ENCODE results near the gene STARD5. TPM values are rescaled to one million over a fixed set of nuclear protein-coding genes. Genes with fewer than 3 reads are reported as not detected.
"Not testable (repeated sequence)": the region's sequence is repeated elsewhere in the genome, so short reads cannot be mapped to it uniquely, and the experiment has no call there.

STARD5 gene
- 1 to 10 TPM; 6.2 to 7.7 TPM for total RNA-seq

- no peaks in the 10 kb centered on the region for H3K27me3 Mint-ChIP-seq
- peaks cover 36% of the 10 kb centered on the region for H3K4me1 Mint-ChIP-seq
- peak within 1 kb of the TSS; percentile 97 for H3K4me3 Mint-ChIP-seq
- peak within 1 kb of the TSS; percentile 93 for H3K27ac Mint-ChIP-seq
- peak; percentile 98 for DNase-seq
- H3K9me3 Mint-ChIP-seq: no peaks in the 10 kb centered on the region
- H3K36me3 Mint-ChIP-seq: peaks cover 2% of the 10 kb centered on the region
Measured at GRCh38 chr15:81323944-81324881, at the start of gene STARD5. Gene STARD5 (minus strand): TSS chr15:81324141. CDS start chr15:81324099, 42 bp downstream.

GRCh38 chr15:81373176-81373575 lies 49.2 kb upstream of the STARD5 start:
- H3K9me3 Mint-ChIP-seq: no peaks in the 10 kb centered on the region
- H3K27me3 Mint-ChIP-seq: no peaks in the 10 kb centered on the region
- H3K4me1 Mint-ChIP-seq: no peaks in the 10 kb centered on the region
- no peaks in the 10 kb centered on the region for H3K36me3 Mint-ChIP-seq
- H3K4me3 Mint-ChIP-seq: no peak overlapping the region
- no peak overlapping the region for H3K27ac Mint-ChIP-seq
- no peak for DNase-seq

- Mint-ChIP-seq H3K4me1 (no peaks in the 10 kb centered on the region), H3K4me3 (no peak overlapping the region), H3K27ac (no peak overlapping the region), H3K9me3 (no peaks in the 10 kb centered on the region), H3K36me3 (no peaks in the 10 kb centered on the region), H3K27me3 (no peaks in the 10 kb centered on the region)
- DNase-seq: no peak
Measured at GRCh38 chr15:81372575-81372974, 48.6 kb upstream of the STARD5 start.

- peaks cover 1% of the 10 kb centered on the region for H3K36me3 Mint-ChIP-seq
- no peaks in the 10 kb centered on the region for H3K27me3 Mint-ChIP-seq
- no peak overlapping the region for H3K27ac Mint-ChIP-seq
- H3K4me1 Mint-ChIP-seq: no peaks in the 10 kb centered on the region
- no peak overlapping the region for H3K4me3 Mint-ChIP-seq
- DNase-seq: no peak
- H3K9me3 Mint-ChIP-seq: no peaks in the 10 kb centered on the region
Measured at GRCh38 chr15:81363718-81364500, 40.0 kb upstream of the STARD5 start.

- no peaks in the 10 kb centered on the region for H3K9me3 Mint-ChIP-seq
- no peaks in the 10 kb centered on the region for H3K27me3 Mint-ChIP-seq
- H3K4me1 Mint-ChIP-seq: no peaks in the 10 kb centered on the region
- DNase-seq: no peak
- peaks cover 1% of the 10 kb centered on the region for H3K36me3 Mint-ChIP-seq
- no peak overlapping the region for H3K4me3 Mint-ChIP-seq
- no peak overlapping the region for H3K27ac Mint-ChIP-seq
Measured at GRCh38 chr15:81363276-81363675, 39.3 kb upstream of the STARD5 start.

GRCh38 chr15:81362790-81363189 lies 38.8 kb upstream of the STARD5 start:
- Mint-ChIP-seq H3K36me3 (peaks cover 1% of the 10 kb centered on the region), H3K27me3 (no peaks in the 10 kb centered on the region)

GRCh38 chr15:81361891-81362290 lies 38.0 kb upstream of the STARD5 start:
- no peaks in the 10 kb centered on the region for H3K27me3 Mint-ChIP-seq
- H3K4me1 Mint-ChIP-seq: no peaks in the 10 kb centered on the region
- H3K9me3 Mint-ChIP-seq: no peaks in the 10 kb centered on the region
- H3K4me3 Mint-ChIP-seq: no peak overlapping the region
- H3K27ac Mint-ChIP-seq: no peak overlapping the region
- no peak for DNase-seq
- H3K36me3 Mint-ChIP-seq: peaks cover 1% of the 10 kb centered on the region

More at GRCh38 chr15:81362790-81363189, 38.8 kb upstream of the STARD5 start:
- no peak overlapping the region for H3K4me3 Mint-ChIP-seq
- H3K9me3 Mint-ChIP-seq: no peaks in the 10 kb centered on the region
- no peak for DNase-seq
- H3K4me1 Mint-ChIP-seq: no peaks in the 10 kb centered on the region
- no peak overlapping the region for H3K27ac Mint-ChIP-seq

- Mint-ChIP-seq H3K4me3 (no peak overlapping the region), H3K4me1 (no peaks in the 10 kb centered on the region), H3K36me3 (peaks cover 1% of the 10 kb centered on the region), H3K27ac (no peak overlapping the region), H3K9me3 (no peaks in the 10 kb centered on the region), H3K27me3 (no peaks in the 10 kb centered on the region)
- DNase-seq: no peak
Measured at GRCh38 chr15:81360491-81360890, 36.5 kb upstream of the STARD5 start.

GRCh38 chr15:81358248-81358647 lies 34.3 kb upstream of the STARD5 start:
- H3K4me3 Mint-ChIP-seq: no peak overlapping the region
- DNase-seq: no peak
- H3K36me3 Mint-ChIP-seq: peaks cover 1% of the 10 kb centered on the region
- H3K9me3 Mint-ChIP-seq: no peaks in the 10 kb centered on the region
- H3K27me3 Mint-ChIP-seq: no peaks in the 10 kb centered on the region
- H3K4me1 Mint-ChIP-seq: no peaks in the 10 kb centered on the region
- H3K27ac Mint-ChIP-seq: no peak overlapping the region

GRCh38 chr15:81357180-81357686 lies 33.3 kb upstream of the STARD5 start:
- no peak overlapping the region for H3K4me3 Mint-ChIP-seq
- no peaks in the 10 kb centered on the region for H3K27me3 Mint-ChIP-seq
- H3K4me1 Mint-ChIP-seq: no peaks in the 10 kb centered on the region
- H3K9me3 Mint-ChIP-seq: no peaks in the 10 kb centered on the region
- no peak overlapping the region for H3K27ac Mint-ChIP-seq
- H3K36me3 Mint-ChIP-seq: peaks cover 1% of the 10 kb centered on the region
- DNase-seq: no peak

GRCh38 chr15:81356252-81356651 lies 32.3 kb upstream of the STARD5 start:
- DNase-seq: no peak
- Mint-ChIP-seq H3K9me3 (no peaks in the 10 kb centered on the region), H3K36me3 (no peaks in the 10 kb centered on the region), H3K27me3 (no peaks in the 10 kb centered on the region), H3K4me1 (no peaks in the 10 kb centered on the region), H3K4me3 (no peak overlapping the region), H3K27ac (no peak overlapping the region)

- no peaks in the 10 kb centered on the region for H3K27me3 Mint-ChIP-seq
- peaks cover 4% of the 10 kb centered on the region for H3K36me3 Mint-ChIP-seq
- H3K27ac Mint-ChIP-seq: no peak overlapping the region
- no peaks in the 10 kb centered on the region for H3K9me3 Mint-ChIP-seq
- peaks cover under 1% of the 10 kb centered on the region for H3K4me1 Mint-ChIP-seq
- no peak overlapping the region for H3K4me3 Mint-ChIP-seq
- DNase-seq: no peak
Measured at GRCh38 chr15:81351651-81352050, 27.7 kb upstream of the STARD5 start.

GRCh38 chr15:81349271-81349670 lies 25.3 kb upstream of the STARD5 start:
- Mint-ChIP-seq H3K4me3 (no peak overlapping the region), H3K27me3 (no peaks in the 10 kb centered on the region), H3K9me3 (no peaks in the 10 kb centered on the region), H3K4me1 (peaks cover 3% of the 10 kb centered on the region), H3K27ac (no peak overlapping the region), H3K36me3 (peaks cover 7% of the 10 kb centered on the region)
- no peak for DNase-seq

- H3K4me1 Mint-ChIP-seq, H3K27me3 Mint-ChIP-seq, H3K4me3 Mint-ChIP-seq, H3K27ac Mint-ChIP-seq, DNase-seq, H3K9me3 Mint-ChIP-seq, H3K36me3 Mint-ChIP-seq: not testable (repeated sequence)
Measured at GRCh38 chr15:81348691-81349090, 24.8 kb upstream of the STARD5 start.

- Mint-ChIP-seq H3K36me3 (peaks cover 7% of the 10 kb centered on the region), H3K4me3 (no peak overlapping the region), H3K4me1 (peaks cover 3% of the 10 kb centered on the region), H3K27ac (no peak overlapping the region), H3K27me3 (no peaks in the 10 kb centered on the region), H3K9me3 (no peaks in the 10 kb centered on the region)
- no peak for DNase-seq
Measured at GRCh38 chr15:81347910-81348309, 24.0 kb upstream of the STARD5 start.

Data from activated naive CD8-positive, alpha-beta T cell treated with anti-CD3 and anti-CD28 coated beads for 36 hours (primary cell).